GM18873 (cell line): ENCODE measurements around the gene AWAT2.
"Not testable (repeated sequence)": the region's sequence is repeated elsewhere in the genome, so short reads cannot be mapped to it uniquely, and the experiment has no call there.

Experiments used
- ATAC-seq: cut with Tn5 transposase; IDR thresholded peaks from one replicate; pipeline ENCODE4 v1.9.1; 2021; ENCODE audit warnings: mild to moderate bottlenecking, moderate library complexity, moderate number of reproducible peaks; ENCODE audit not compliant: unreplicated experiment, low FRiP score

The AWAT2 gene

GRCh38 chrX:70001708-70002341 lies 47.9 kb downstream of the AWAT2 start:
- no peak for ATAC-seq

GRCh38 chrX:70001269-70001668 lies 48.5 kb downstream of the AWAT2 start:
- ATAC-seq, result no peak

GRCh38 chrX:69998299-69998698 lies 51.4 kb downstream of the AWAT2 start:
- ATAC-seq, result not testable (repeated sequence)

GRCh38 chrX:69996113-69996468 lies 53.6 kb downstream of the AWAT2 start:
- no peak for ATAC-seq

- no peak for ATAC-seq
Measured at GRCh38 chrX:69995362-69996112, 54.2 kb downstream of the AWAT2 start.

- no peak for ATAC-seq
Measured at GRCh38 chrX:69993494-69993893, 56.2 kb downstream of the AWAT2 start.

GRCh38 chrX:69991685-69992084 lies 58.1 kb downstream of the AWAT2 start:
- ATAC-seq, result no peak
